Vagina (tissue), 2 donors: ENCODE measurements around the gene BCL2L13. TPM values are rescaled to one million over a fixed set of nuclear protein-coding genes. Genes with fewer than 3 reads are reported as not detected.

Experiments
- DNase-seq, 2 donors: peaks; one replicate each; pipeline ENCODE4 v3.0.0-alpha.2; 2017; ENCODE audit errors: extremely low spot score in 2 of 2
- H3K27ac ChIP-seq: fragments of 200-600 bp; sonication (generic); one replicate; pipeline ENCODE4 v1.5.1; 2019
- H3K27me3 ChIP-seq: fragments of 200-600 bp; sonication (generic); one replicate; pipeline ENCODE4 v1.5.1; 2019
- H3K36me3 ChIP-seq, 2 donors: fragments of 200-600 bp; sonication (generic); one replicate each; pipeline ENCODE4 v1.5.1; 2017 to 2019
- H3K4me1 ChIP-seq: fragments of 200-600 bp; sonication (generic); one replicate; pipeline ENCODE4 v1.5.1; 2019
- H3K4me3 ChIP-seq, 2 donors: fragments of 200-600 bp; sonication (generic); 1 replicate in 1 of 2; 2 replicates in 1 of 2; pipeline ENCODE4 v1.5.1; 2016 to 2019
- H3K9me3 ChIP-seq: fragments of 200-600 bp; sonication (generic); one replicate; pipeline ENCODE4 v1.5.1; 2019
- POLR2A ChIP-seq, 2 donors: fragments of 450-650 bp; IDR thresholded peaks; one replicate each; pipeline ENCODE4 v1.6.1; 2017; ENCODE audit warnings: antibody characterized with exemption in 2 of 2, mild to moderate bottlenecking in 2 of 2, moderate library complexity in 2 of 2
- POLR2AphosphoS5 ChIP-seq, 2 donors: sonication (generic); formaldehyde crosslinking; IDR thresholded peaks; one replicate each; pipeline ENCODE4 v1.9.0; 2017; ENCODE audit warnings: antibody characterized with exemption in 2 of 2, mild to moderate bottlenecking in 2 of 2, low read depth in 1 of 2; ENCODE audit not compliant: insufficient read depth in 1 of 2
- intact Hi-C: fragments of 100-400 bp; cut with DNase I; formaldehyde crosslinking; loops from one replicate; pipeline ENCODE4 v1.15.1; 2023
- total RNA-seq: library from RNA; depleted of rRNA; stranded (reverse); fragments of >200 nt; gene quantifications from one replicate; pipeline ENCODE4 v1.2.3, GENCODE V29; 2016
- TF ChIP-seq, protein P1 (sequence below), 3 experiments: fragments of 450-650 bp in 2 of 3; fragments of 200-600 bp in 1 of 3; sonication (generic) in 1 of 3; IDR thresholded peaks; one replicate each; pipeline ENCODE4 v1.5.1; 2017 to 2019; ENCODE audit warnings: antibody characterized with exemption in 3 of 3, mild to moderate bottlenecking in 2 of 3, moderate library complexity in 2 of 3

BCL2L13 gene
- total RNA-seq, 1 donor from 2014 or later = 41.3 TPM

DNA sequence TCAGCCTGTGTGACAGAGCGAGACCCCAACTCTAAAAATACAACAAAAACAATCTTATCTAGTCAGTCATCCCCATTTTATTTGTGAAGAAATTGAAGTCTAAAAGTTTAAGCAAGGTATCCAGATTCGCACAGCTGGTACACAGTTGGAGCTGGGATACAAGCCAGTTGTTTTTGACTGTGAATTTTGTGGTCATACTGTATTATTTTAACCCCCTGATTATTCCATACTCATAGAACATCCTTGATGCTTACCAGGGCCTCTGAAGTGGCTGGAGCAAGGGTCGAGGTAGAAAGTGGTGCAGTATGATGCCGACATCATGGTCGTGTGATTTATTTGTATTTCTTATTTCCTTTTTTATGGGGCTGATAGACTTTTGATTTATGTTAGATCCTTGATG is 85.7 kb downstream of the BCL2L13 start:
- Histone ChIP-seq H3K27me3 (no peaks in the 10 kb centered on the region), H3K36me3 (peaks cover 3 to 24% of the 10 kb centered on the region in 2 donors), H3K27ac (no peak overlapping the region), H3K4me1 (peaks cover 10% of the 10 kb centered on the region), H3K4me3 (no peak overlapping the region), H3K9me3 (no peaks in the 10 kb centered on the region)
- intact Hi-C loops = loop anchor here (2.0 kb wide), 1 partner anchor 49 kb away; no protein-coding TSS in a partner anchor
- TF ChIP-seq POLR2AphosphoS5 (IDR thresholded peaks at IDR 0.05; ENCODE audit: insufficient read depth in 1 of 2, low read depth in 1 of 2) (no peak), POLR2A (IDR thresholded peaks at IDR 0.05) (no peak)
- TF ChIP-seq, protein P1, sequence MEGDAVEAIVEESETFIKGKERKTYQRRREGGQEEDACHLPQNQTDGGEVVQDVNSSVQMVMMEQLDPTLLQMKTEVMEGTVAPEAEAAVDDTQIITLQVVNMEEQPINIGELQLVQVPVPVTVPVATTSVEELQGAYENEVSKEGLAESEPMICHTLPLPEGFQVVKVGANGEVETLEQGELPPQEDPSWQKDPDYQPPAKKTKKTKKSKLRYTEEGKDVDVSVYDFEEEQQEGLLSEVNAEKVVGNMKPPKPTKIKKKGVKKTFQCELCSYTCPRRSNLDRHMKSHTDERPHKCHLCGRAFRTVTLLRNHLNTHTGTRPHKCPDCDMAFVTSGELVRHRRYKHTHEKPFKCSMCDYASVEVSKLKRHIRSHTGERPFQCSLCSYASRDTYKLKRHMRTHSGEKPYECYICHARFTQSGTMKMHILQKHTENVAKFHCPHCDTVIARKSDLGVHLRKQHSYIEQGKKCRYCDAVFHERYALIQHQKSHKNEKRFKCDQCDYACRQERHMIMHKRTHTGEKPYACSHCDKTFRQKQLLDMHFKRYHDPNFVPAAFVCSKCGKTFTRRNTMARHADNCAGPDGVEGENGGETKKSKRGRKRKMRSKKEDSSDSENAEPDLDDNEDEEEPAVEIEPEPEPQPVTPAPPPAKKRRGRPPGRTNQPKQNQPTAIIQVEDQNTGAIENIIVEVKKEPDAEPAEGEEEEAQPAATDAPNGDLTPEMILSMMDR (IDR thresholded peaks at IDR 0.05) = no peak
- no peak for DNase-seq

DNA sequence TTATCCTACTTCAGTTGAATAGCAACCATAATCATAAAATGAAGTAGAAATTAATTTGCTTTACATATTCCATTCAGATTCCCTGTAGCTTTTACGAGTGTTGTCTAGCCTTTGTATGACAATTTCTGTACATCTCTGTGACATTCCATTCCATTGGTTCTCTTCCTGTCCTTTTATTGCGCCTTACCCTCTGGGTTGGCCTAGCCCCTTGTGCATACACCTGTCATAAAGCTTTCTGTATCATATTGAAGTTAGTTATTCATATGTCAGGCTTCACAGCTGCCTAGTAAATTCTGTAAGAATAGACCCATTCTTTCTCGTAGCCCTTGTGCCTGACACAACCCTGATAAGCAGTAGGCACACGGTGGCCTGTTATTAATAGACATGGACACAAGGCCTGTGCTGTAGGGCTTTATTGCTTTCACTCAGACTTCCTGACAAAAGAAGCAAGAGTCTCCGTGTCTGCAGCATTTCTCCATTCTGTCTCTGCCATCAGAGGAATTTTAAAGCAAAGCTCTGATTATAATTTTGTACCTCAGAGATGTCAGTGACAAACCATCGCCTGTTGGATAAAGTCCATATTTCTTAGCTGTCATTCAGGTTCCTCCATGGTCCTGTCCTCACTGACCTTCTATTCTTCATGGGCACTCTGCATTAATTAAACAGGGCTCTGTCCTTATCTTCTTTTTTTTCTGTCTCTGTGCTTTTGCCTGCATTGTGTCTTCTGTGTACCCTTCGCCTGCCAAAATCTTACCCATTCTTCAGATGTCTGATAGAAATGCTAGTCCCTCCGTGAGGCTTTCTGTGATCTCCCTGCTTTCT is 86.3 kb downstream of the BCL2L13 start:
- intact Hi-C loops = loop anchor here (2.0 kb wide), 1 partner anchor 48 kb away; no protein-coding TSS in a partner anchor
- H3K4me1 ChIP-seq = peaks cover 10% of the 10 kb centered on the region
- H3K27me3 ChIP-seq = no peaks in the 10 kb centered on the region
- TF ChIP-seq POLR2A (IDR thresholded peaks at IDR 0.05) (no peak), POLR2AphosphoS5 (IDR thresholded peaks at IDR 0.05; ENCODE audit: insufficient read depth in 1 of 2, low read depth in 1 of 2) (no peak)
- TF ChIP-seq, protein P1 (IDR thresholded peaks at IDR 0.05) = no peak
- no peak overlapping the region for H3K4me3 ChIP-seq
- no peak overlapping the region for H3K27ac ChIP-seq
- peaks cover 3 to 30% of the 10 kb centered on the region in 2 donors for H3K36me3 ChIP-seq
- DNase-seq = no peak
- no peaks in the 10 kb centered on the region for H3K9me3 ChIP-seq

DNA sequence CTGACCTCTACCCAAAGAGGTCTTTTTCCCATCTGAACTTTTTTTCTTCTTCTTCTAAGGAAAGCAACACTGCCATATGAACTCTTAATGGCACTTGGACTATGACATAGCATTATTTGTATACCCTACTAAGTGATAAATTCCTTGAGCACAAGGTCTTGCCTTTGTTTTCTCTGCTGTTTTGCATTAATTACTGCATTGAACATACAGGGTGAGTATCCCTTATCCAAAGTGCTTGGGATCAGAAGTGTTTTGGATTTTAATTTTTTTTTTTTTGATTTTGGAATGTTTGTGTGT is 86.9 kb downstream of the BCL2L13 start:
- no peak overlapping the region for H3K27ac ChIP-seq
- H3K4me1 ChIP-seq = peaks cover 10% of the 10 kb centered on the region
- intact Hi-C loops = loop anchor here (2.0 kb wide), 1 partner anchor 47 kb away; no protein-coding TSS in a partner anchor
- H3K9me3 ChIP-seq = no peaks in the 10 kb centered on the region
- H3K27me3 ChIP-seq = no peaks in the 10 kb centered on the region
- TF ChIP-seq, protein P1 (IDR thresholded peaks at IDR 0.05) = no peak
- TF ChIP-seq POLR2AphosphoS5 (IDR thresholded peaks at IDR 0.05; ENCODE audit: insufficient read depth in 1 of 2, low read depth in 1 of 2) (no peak), POLR2A (IDR thresholded peaks at IDR 0.05) (no peak)
- peaks cover 3 to 36% of the 10 kb centered on the region in 2 donors for H3K36me3 ChIP-seq
- H3K4me3 ChIP-seq = no peak overlapping the region
- no peak for DNase-seq

DNA sequence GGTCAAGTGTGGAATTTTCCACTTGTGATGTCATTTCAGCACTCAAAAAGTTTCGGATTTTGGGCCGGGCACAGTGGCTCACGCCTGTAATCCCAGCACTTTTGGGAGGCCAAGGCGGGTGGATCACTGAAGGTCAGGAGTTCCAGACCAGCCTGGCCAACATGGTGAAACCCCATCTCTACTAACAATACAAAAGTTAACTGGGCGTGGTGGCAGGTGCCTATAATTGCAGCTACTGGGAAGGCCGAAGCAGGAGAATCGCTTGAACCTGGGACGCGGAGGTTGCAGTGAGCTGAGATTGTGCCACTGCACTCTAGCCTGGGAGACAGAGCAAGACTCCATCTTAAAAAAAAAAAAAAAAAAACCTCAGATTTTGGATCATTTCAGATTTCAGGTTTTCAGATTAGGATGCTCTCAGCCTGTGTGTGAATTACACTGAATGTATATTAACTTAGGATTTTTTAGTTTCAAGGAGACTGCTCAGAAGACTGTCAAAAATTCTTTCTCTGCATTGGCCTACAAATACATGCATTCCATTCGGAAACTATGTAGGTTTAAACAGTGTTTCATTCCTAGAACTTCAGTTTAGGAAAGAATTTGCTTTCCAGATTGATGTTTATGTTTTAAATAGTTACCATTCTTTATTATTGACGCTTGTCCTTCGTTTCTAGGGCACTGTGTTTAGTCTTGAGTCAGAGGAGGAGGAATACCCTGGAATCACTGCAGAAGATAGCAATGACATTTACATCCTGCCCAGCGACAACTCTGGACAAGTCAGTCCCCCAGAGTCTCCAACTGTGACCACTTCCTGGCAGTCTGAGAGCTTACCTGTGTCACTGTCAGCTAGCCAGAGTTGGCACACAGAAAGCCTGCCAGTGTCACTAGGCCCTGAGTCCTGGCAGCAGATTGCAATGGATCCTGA is 87.7 kb downstream of the BCL2L13 start:
- no peak for DNase-seq
- no peaks in the 10 kb centered on the region for H3K9me3 ChIP-seq
- H3K27ac ChIP-seq = no peak overlapping the region
- intact Hi-C loops = no loop called here
- no peak for TF ChIP-seq POLR2A (IDR thresholded peaks at IDR 0.05)
- H3K27me3 ChIP-seq = no peaks in the 10 kb centered on the region
- H3K36me3 ChIP-seq = peaks cover 3 to 39% of the 10 kb centered on the region in 2 donors
- H3K4me1 ChIP-seq = peaks cover 10% of the 10 kb centered on the region
- no peak overlapping the region for H3K4me3 ChIP-seq
